MM.1S (cell line): ENCODE measurements around the gene CPA1.

ENCODE experiments used
- DNase-seq: peaks from one replicate; pipeline ENCODE4 v3.0.0-alpha.2; 2015
- H2AFZ ChIP-seq: fragments of 300-600 bp; sonication (generic); 2 replicates; pipeline ENCODE4 v1.6.0; 2016; ENCODE audit warnings: antibody characterized with exemption, low read length
- H3F3A ChIP-seq: fragments of 300-600 bp; sonication (generic); 2 replicates; pipeline ENCODE4 v1.6.1; 2016; ENCODE audit warnings: mild to moderate bottlenecking, antibody characterized with exemption, low read length, moderate library complexity, mixed read lengths; ENCODE audit not compliant: insufficient read depth
- H3K27ac ChIP-seq: fragments of 300-600 bp; sonication (generic); 2 replicates; pipeline ENCODE4 v1.5.1; 2016; ENCODE audit warnings: mild to moderate bottlenecking, low read length
- H3K27me3 ChIP-seq: fragments of 300-600 bp; sonication (generic); replicated peaks from 2 replicates; pipeline ENCODE4 v1.6.0; 2016; ENCODE audit warnings: low read length; ENCODE audit not compliant: insufficient read depth
- H3K36me3 ChIP-seq: fragments of 300-600 bp; sonication (generic); replicated peaks from 2 replicates; pipeline ENCODE4 v1.6.1; 2016; ENCODE audit warnings: mild to moderate bottlenecking, low read length, mixed read lengths; ENCODE audit not compliant: insufficient read depth
- H3K4me1 ChIP-seq: fragments of 300-600 bp; sonication (generic); 2 replicates; pipeline ENCODE4 v1.6.1; 2016; ENCODE audit warnings: low read length, mixed read lengths
- H3K4me2 ChIP-seq: fragments of 300-600 bp; sonication (generic); 2 replicates; pipeline ENCODE4 v1.6.0; 2016; ENCODE audit warnings: low read depth, low read length
- H3K4me3 ChIP-seq: fragments of 300-600 bp; sonication (generic); 2 replicates; pipeline ENCODE4 v1.5.1; 2016; ENCODE audit warnings: low read length, mixed read lengths
- H3K79me2 ChIP-seq: fragments of 300-600 bp; sonication (generic); 2 replicates; pipeline ENCODE4 v1.6.1; 2016; ENCODE audit warnings: mixed run types, low read length, mixed read lengths
- H3K9ac ChIP-seq: fragments of 300-600 bp; sonication (generic); 2 replicates; pipeline ENCODE4 v1.6.1; 2016; ENCODE audit warnings: low read length, mixed read lengths
- H3K9me2 ChIP-seq: fragments of 300-600 bp; sonication (generic); replicated peaks from 2 replicates; pipeline ENCODE4 v1.6.1; 2016; ENCODE audit warnings: mild to moderate bottlenecking, low read length, mixed read lengths; ENCODE audit not compliant: insufficient read depth
- H3K9me3 ChIP-seq: fragments of 300-600 bp; sonication (generic); replicated peaks from 2 replicates; pipeline ENCODE4 v1.6.1; 2016; ENCODE audit warnings: mild to moderate bottlenecking, low read length, mixed read lengths; ENCODE audit not compliant: insufficient read depth
- H4K20me1 ChIP-seq: fragments of 300-600 bp; sonication (generic); 2 replicates; pipeline ENCODE4 v1.6.1; 2016; ENCODE audit warnings: mild to moderate bottlenecking, low read length, moderate library complexity, mixed read lengths; ENCODE audit not compliant: insufficient read depth
- EZH2 ChIP-seq: fragments of 300-600 bp; sonication (generic); optimal IDR thresholded peaks from 2 replicates; pipeline ENCODE3; 2017; ENCODE audit warnings: low read depth, mild to moderate bottlenecking, antibody characterized with exemption, low read length, mixed read lengths
- EZH2phosphoT487 ChIP-seq: fragments of 300-600 bp; sonication (generic); IDR thresholded peaks from 2 replicates; pipeline ENCODE4 v1.6.1; 2018; ENCODE audit warnings: antibody characterized with exemption, low read length
- TF ChIP-seq, protein P1 (sequence below): fragments of 300-600 bp; sonication (generic); IDR thresholded peaks from 2 replicates; pipeline ENCODE4 v1.5.1; 2016; ENCODE audit warnings: antibody characterized with exemption, low read length, mixed read lengths

The CPA1 gene

GRCh38 chr7:130351791-130352090, 28.6 kb upstream of the CPA1 start:
- H2AFZ ChIP-seq, result no peak overlapping the region
- DNase-seq, result no peak
- no peaks in the 10 kb centered on the region for H3K36me3 ChIP-seq
- no peaks in the 10 kb centered on the region for H3K27me3 ChIP-seq
- H3K79me2 ChIP-seq, result no peaks in the 10 kb centered on the region
- H3K4me3 ChIP-seq, result no peak overlapping the region
- H3K27ac ChIP-seq, result no peak overlapping the region
- H3K9ac ChIP-seq, result no peak overlapping the region
- no peaks in the 10 kb centered on the region for H3K4me1 ChIP-seq
- TF ChIP-seq, protein P1, sequence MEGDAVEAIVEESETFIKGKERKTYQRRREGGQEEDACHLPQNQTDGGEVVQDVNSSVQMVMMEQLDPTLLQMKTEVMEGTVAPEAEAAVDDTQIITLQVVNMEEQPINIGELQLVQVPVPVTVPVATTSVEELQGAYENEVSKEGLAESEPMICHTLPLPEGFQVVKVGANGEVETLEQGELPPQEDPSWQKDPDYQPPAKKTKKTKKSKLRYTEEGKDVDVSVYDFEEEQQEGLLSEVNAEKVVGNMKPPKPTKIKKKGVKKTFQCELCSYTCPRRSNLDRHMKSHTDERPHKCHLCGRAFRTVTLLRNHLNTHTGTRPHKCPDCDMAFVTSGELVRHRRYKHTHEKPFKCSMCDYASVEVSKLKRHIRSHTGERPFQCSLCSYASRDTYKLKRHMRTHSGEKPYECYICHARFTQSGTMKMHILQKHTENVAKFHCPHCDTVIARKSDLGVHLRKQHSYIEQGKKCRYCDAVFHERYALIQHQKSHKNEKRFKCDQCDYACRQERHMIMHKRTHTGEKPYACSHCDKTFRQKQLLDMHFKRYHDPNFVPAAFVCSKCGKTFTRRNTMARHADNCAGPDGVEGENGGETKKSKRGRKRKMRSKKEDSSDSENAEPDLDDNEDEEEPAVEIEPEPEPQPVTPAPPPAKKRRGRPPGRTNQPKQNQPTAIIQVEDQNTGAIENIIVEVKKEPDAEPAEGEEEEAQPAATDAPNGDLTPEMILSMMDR, result no peak
- TF ChIP-seq EZH2phosphoT487 (no peak), EZH2 (no peak)
- H3K4me2 ChIP-seq, result no peak overlapping the region
- no peaks in the 10 kb centered on the region for H3K9me3 ChIP-seq
- H3K9me2 ChIP-seq, result no peaks in the 10 kb centered on the region
- H3F3A ChIP-seq, result no peaks in the 10 kb centered on the region
- H4K20me1 ChIP-seq, result no peaks in the 10 kb centered on the region

DNA sequence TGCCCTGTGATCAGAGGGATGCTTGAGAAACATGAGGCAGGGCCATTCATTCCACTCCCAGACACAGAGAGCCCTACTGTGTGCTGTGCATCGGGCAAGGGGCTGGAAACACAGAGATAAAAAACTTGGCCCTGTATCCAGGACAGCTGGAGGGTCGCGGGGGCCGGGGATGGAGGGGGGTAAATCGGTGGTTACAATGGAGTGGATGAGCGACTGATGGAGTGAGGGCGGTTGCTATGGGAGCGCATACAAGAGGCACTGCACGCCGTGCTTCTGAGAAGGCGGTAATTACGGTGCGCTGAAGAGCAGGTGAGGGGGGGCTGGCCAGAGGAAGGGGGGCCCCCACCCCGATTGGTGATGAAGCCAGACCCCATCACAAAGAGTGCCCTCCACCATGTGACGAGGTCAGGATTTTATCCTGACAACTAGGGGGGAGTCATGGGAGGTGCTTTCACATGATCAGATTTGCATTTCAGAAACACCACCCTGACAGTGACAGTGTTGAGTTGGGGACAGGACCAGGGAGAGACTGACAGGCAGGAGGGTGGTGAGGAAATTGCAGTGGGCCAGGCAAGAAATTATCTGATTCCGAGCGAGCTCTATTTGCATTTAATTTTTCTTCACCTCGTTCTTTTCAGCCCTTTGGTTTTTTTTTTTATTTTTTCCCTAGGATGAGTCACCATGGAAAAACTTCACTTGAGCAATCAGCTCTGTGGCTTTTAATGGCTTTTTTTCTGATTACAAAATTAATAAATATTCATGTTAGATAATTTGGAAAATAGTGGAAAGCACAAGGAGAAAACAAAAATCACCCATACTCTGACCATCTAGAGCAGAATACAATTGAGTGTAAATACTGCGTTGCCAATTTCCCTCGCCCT, 27.9 kb upstream of the CPA1 start:
- H3K36me3 ChIP-seq, result no peaks in the 10 kb centered on the region
- no peaks in the 10 kb centered on the region for H4K20me1 ChIP-seq
- no peak overlapping the region for H2AFZ ChIP-seq
- H3K9me2 ChIP-seq, result no peaks in the 10 kb centered on the region
- no peak for DNase-seq
- H3K4me3 ChIP-seq, result no peak overlapping the region
- no peaks in the 10 kb centered on the region for H3K4me1 ChIP-seq
- H3K4me2 ChIP-seq, result no peak overlapping the region
- TF ChIP-seq EZH2 (no peak), EZH2phosphoT487 (no peak)
- TF ChIP-seq, protein P1, result no peak
- H3F3A ChIP-seq, result no peaks in the 10 kb centered on the region
- H3K9me3 ChIP-seq, result no peaks in the 10 kb centered on the region
- no peaks in the 10 kb centered on the region for H3K79me2 ChIP-seq
- no peaks in the 10 kb centered on the region for H3K27me3 ChIP-seq
- no peak overlapping the region for H3K9ac ChIP-seq
- no peak overlapping the region for H3K27ac ChIP-seq

GRCh38 chr7:130353196-130353595, 27.1 kb upstream of the CPA1 start:
- Histone ChIP-seq H3F3A (no peaks in the 10 kb centered on the region), H4K20me1 (no peaks in the 10 kb centered on the region), H3K27me3 (no peaks in the 10 kb centered on the region), H3K9me2 (no peaks in the 10 kb centered on the region), H3K4me3 (no peak overlapping the region), H2AFZ (no peak overlapping the region), H3K9ac (no peak overlapping the region), H3K79me2 (no peaks in the 10 kb centered on the region), H3K36me3 (no peaks in the 10 kb centered on the region), H3K27ac (no peak overlapping the region), H3K4me2 (no peak overlapping the region), H3K9me3 (no peaks in the 10 kb centered on the region), H3K4me1 (no peaks in the 10 kb centered on the region)
- TF ChIP-seq EZH2 (no peak), EZH2phosphoT487 (no peak)
- TF ChIP-seq, protein P1, result no peak
- no peak for DNase-seq
